ENCODE data around the gene CNST. TPM values are rescaled to one million over a fixed set of nuclear protein-coding genes. Genes with fewer than 3 reads are reported as not detected.

The CNST gene
- total RNA-seq, 4 donors from 2014 or later, result 21.2 to 31.2 (median 28.4) TPM

DNA sequence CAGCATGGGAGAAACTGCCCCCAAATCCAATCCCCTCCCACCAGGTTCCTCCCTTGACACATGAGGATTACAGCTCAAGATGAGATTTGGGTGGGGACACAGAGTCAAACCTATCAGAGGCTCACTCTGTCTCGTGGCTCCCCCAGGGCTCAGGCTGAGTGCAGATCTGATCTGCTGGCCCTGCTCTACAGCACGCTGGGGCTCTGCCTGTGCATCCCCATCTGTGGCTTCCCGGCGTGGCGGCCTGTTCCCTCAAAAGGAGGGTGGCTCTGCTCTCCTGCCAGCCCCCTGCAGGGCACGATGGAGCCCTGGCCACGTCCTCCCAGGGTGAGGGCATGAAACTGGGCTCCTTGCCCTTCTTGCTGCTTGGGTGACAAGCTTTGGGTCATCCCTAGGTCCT lies 39.3 kb upstream of the CNST start:
- WGBS, 2 donors, result 65 to 79% methylated on average over 5 to 7 of the region's 7 CpGs
- TF ChIP-seq POLR2A (IDR thresholded peaks at IDR 0.05), result no peak
- TF ChIP-seq, protein P1, sequence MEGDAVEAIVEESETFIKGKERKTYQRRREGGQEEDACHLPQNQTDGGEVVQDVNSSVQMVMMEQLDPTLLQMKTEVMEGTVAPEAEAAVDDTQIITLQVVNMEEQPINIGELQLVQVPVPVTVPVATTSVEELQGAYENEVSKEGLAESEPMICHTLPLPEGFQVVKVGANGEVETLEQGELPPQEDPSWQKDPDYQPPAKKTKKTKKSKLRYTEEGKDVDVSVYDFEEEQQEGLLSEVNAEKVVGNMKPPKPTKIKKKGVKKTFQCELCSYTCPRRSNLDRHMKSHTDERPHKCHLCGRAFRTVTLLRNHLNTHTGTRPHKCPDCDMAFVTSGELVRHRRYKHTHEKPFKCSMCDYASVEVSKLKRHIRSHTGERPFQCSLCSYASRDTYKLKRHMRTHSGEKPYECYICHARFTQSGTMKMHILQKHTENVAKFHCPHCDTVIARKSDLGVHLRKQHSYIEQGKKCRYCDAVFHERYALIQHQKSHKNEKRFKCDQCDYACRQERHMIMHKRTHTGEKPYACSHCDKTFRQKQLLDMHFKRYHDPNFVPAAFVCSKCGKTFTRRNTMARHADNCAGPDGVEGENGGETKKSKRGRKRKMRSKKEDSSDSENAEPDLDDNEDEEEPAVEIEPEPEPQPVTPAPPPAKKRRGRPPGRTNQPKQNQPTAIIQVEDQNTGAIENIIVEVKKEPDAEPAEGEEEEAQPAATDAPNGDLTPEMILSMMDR (IDR thresholded peaks at IDR 0.05), result no peak
- peak in 1 of 2 donors; percentile 53 for DNase-seq (ENCODE audit: low spot score in 2 of 2)
- intact Hi-C loops (cut with DNase I; ENCODE audit: low total_unique reads), result no loop called here
- H3K4me3 ChIP-seq (ENCODE audit: low read depth, poor library complexity, severe bottlenecking), result no peak overlapping the region

GRCh38 chr1:246527402-246528088 lies 38.7 kb upstream of the CNST start:
- TF ChIP-seq POLR2A (IDR thresholded peaks at IDR 0.05), result no peak
- TF ChIP-seq, protein P1 (IDR thresholded peaks at IDR 0.05), result no peak
- peak in 1 of 2 donors; percentile 72 for DNase-seq (ENCODE audit: low spot score in 2 of 2)
- H3K4me3 ChIP-seq (ENCODE audit: low read depth, poor library complexity, severe bottlenecking), result no peak overlapping the region
- intact Hi-C loops (cut with DNase I; ENCODE audit: low total_unique reads), result no loop called here
- WGBS, 2 donors, result 47 to 54% methylated on average over 5 of the region's 5 CpGs

DNA sequence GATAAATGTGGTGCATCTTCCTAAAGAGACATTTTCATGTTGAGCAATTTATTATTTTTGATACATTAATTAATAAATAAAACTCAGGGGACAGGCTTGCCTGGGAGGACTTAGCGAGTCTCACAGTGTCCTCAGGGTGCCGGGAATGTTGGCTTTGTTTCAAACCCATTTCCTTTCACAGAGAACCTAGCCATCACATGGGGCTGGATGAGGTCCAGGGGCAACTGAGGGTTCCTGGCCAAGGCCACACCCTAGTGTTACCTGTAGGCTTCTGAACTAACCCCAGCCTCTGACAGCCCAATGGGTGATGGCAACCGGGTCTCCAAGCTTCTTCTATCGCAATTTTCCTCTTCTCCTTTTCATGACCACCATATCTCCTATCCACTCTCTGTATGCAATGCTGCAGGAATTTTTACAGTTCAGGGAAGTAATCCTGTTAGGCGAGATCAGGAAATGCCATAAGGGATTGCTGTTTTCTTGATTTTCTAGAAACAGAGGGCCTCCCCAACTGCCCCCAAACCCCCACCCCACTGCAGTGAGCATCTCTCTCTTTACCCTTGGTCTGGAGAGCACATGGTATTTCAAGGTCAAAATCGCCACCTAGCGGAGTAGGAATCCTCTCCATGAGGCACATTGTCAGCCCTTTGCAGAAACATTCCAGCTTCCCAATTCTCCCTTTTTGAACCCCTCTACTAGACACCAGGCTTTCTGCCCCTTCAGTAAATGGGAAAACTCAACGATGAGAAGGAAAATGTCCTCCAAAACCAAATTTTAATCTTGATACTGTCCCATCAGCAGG lies 37.1 kb upstream of the CNST start:
- 65 to 72% methylated on average over 8 of the region's 8 CpGs for WGBS, 2 donors
- H3K4me3 ChIP-seq (ENCODE audit: low read depth, poor library complexity, severe bottlenecking), result no peak overlapping the region
- peak in 1 of 2 donors; percentile 79 for DNase-seq (ENCODE audit: low spot score in 2 of 2)
- TF ChIP-seq POLR2A (IDR thresholded peaks at IDR 0.05), result no peak
- TF ChIP-seq, protein P1 (IDR thresholded peaks at IDR 0.05), result no peak
- intact Hi-C loops (cut with DNase I; ENCODE audit: low total_unique reads), result no loop called here

- WGBS, 2 donors, result 59 to 78% methylated on average over 2 of the region's 2 CpGs
- intact Hi-C loops (cut with DNase I; ENCODE audit: low total_unique reads), result no loop called here
- TF ChIP-seq, protein P1 (IDR thresholded peaks at IDR 0.05), result no peak
- TF ChIP-seq POLR2A (IDR thresholded peaks at IDR 0.05), result no peak
- DNase-seq (ENCODE audit: low spot score in 2 of 2), result peak in 1 of 2 donors; percentile 17
- H3K4me3 ChIP-seq (ENCODE audit: low read depth, poor library complexity, severe bottlenecking), result no peak overlapping the region
Measured at GRCh38 chr1:246530482-246530881, 35.8 kb upstream of the CNST start.

- DNase-seq (ENCODE audit: low spot score in 2 of 2), result no peak
- no peak overlapping the region for H3K4me3 ChIP-seq (ENCODE audit: low read depth, poor library complexity, severe bottlenecking)
- 50 to 63% methylated on average over 1 of the region's 1 CpG for WGBS, 2 donors
- TF ChIP-seq, protein P1 (IDR thresholded peaks at IDR 0.05), result no peak
- TF ChIP-seq POLR2A (IDR thresholded peaks at IDR 0.05), result no peak
- intact Hi-C loops (cut with DNase I; ENCODE audit: low total_unique reads), result no loop called here
Measured at GRCh38 chr1:246532519-246532918, 33.7 kb upstream of the CNST start.

All from lower leg skin (tissue), 4 donors.